GM12891 (cell line): Measurements from ENCODE around the gene METTL23.

Experiments
- DNase-seq: peaks from one replicate; pipeline ENCODE4 v3.0.0; 2011; ENCODE audit warnings: low spot score; ENCODE audit not compliant: insufficient read length
- FAIRE-seq: peaks from 2 replicates; lab custom pipeline; 2011; peaks lifted over from hg19 to GRCh38; lab: Jason Lieb, UNC
- PAX5 ChIP-seq: IDR thresholded peaks from 2 replicates; pipeline ENCODE4 v1.6.1; 2011; ENCODE audit warnings: low read length, moderate library complexity, mild to moderate bottlenecking; ENCODE audit not compliant: insufficient read depth, severe bottlenecking
- POLR2A ChIP-seq: IDR thresholded peaks from 2 replicates; pipeline ENCODE4 v1.6.1; 2011; ENCODE audit warnings: low read depth, low read length, control low read depth
- POLR2AphosphoS5 ChIP-seq: IDR thresholded peaks from 2 replicates; pipeline ENCODE4 v1.6.1; 2011; ENCODE audit warnings: low read depth, low read length, control low read depth
- POU2F2 ChIP-seq: IDR thresholded peaks from 2 replicates; pipeline ENCODE4 v1.6.1; 2011; ENCODE audit warnings: low read depth, mild to moderate bottlenecking, control low read depth, low read length, moderate library complexity
- SPI1 ChIP-seq: IDR thresholded peaks from 2 replicates; pipeline ENCODE4 v1.6.1; 2011; ENCODE audit warnings: low read depth, low read length, control low read depth
- TAF1 ChIP-seq: IDR thresholded peaks from 2 replicates; pipeline ENCODE4 v1.6.1; 2011; ENCODE audit warnings: low read depth, low read length, control low read depth

The METTL23 gene

DNA sequence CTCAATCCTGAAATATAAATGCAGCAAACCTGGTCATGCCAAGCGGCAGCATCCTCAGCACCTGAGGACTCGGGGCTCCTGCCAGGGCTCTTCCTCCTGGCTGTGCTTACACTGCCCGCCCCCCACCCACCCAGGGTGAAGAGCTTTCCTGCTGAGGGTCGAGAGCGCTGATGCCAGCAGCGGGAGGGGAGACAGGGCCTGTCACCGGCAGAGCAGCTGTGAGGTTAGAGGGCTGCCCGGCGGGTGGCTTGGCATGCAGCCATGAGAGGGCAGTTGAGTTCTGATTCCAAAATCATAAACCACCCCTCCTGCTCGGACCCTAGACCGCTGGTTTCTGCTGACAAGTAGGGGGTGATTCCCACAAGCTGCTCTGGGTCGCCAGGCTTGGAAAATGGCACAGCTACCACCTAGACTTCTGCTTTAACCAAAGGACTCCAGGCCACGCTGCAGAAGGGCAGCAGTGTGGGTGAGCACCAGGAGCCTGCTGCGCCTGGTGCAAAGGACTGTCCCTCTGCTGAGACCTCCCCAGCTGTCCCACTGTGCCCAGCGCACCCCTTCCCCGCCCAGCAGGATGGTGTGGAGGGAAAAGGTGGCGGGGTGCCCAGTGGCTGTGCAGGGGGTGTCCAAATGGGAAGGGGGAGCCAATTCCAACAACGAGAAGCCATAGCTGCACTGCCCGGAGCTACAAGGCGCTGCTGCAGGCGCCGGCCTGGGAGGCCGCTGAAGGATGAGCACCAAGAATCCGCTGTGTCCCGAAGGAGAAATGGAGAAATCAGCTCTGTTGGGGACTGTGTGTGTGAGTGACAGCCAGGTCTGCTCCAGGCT lies 42.5 kb upstream of the METTL23 start:
- no peak for FAIRE-seq
- DNase-seq: no peak

GRCh38 chr17:76684756-76685155 lies 41.9 kb upstream of the METTL23 start:
- FAIRE-seq (no peak), DNase-seq (no peak)
- TF ChIP-seq POU2F2 (no peak), POLR2A (no peak), SPI1 (no peak), TAF1 (no peak)

More for the DNA sequence above, 42.5 kb upstream of the METTL23 start:
- TF ChIP-seq SPI1 (no peak), PAX5 (no peak)

DNA sequence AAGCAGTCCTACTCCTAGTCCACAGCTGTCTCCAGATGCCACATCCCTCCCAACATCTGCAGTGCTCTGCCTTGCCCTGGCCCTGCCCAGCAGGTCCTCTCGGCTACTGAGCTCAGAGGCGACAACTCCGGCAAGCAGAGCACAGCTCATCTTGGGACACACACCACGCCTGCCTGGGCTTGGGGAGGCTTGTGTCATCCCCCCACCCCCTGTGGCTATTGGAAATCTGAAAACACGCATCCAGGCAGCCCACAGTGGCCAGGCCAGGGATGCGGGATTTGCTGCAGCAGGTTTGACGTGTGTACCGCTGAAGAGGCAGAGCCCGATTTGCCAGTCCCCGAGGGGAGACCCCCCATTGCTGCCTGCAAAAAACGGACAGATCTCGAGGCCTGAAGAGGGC lies 41.3 kb upstream of the METTL23 start:
- FAIRE-seq (no peak), DNase-seq (no peak)
- TF ChIP-seq POU2F2: no peak
- no peak for TF ChIP-seq POLR2A
- no peak for TF ChIP-seq POLR2AphosphoS5
- no peak for TF ChIP-seq PAX5
- no peak for TF ChIP-seq TAF1
- no peak for TF ChIP-seq SPI1

- FAIRE-seq (no peak), DNase-seq (no peak)
- TF ChIP-seq POLR2AphosphoS5 (no peak), POLR2A (no peak), PAX5 (no peak), POU2F2 (no peak), SPI1 (no peak), TAF1 (no peak)
Observed at GRCh38 chr17:76685846-76686245, 40.8 kb upstream of the METTL23 start.

- DNase-seq (no peak), FAIRE-seq (no peak)
- TF ChIP-seq PAX5 (no peak), TAF1 (no peak), POLR2A (no peak), SPI1 (no peak)
Observed at GRCh38 chr17:76686538-76687297, 39.9 kb upstream of the METTL23 start.

DNA sequence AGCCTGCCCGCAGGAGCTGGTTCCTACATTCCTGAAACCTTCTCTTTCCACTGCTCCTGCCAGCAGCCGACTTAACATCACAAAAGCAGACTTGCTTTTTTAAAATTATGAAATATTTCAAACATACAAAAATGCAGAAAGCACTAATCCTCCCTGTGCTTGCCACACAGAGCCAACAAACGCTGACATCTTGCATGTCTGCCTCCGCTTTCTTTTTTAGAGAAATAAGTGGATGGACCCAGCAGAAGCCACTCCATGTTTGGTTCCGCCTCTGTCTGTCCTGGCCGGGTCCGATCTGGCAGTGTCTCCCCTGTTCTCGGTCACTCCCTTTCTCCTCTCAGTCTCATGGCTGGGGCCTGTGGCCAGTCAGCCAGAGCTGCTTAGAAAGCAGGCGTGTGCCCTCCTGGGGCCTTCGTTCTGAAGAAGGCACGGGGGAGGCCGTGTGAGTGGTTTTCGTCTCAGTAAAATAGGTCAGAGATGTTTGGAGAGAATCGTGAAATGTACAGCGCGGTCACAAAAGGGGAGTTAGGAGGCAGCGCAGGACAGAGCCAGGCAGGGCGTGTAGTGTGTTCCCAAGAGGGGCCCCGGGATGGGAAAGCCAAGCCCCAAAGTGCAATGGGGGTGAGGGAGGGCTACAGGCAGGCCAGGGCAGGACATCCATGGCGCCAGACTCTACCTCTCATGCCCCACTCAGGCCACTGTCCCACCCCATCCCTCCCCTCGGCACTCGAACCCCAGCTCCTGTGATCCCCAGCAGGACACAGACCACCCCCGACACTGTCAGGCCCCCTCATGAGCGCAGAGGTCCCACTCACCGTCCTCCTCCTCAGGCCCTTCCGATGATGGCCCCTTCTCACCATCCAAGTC lies 39.1 kb upstream of the METTL23 start:
- DNase-seq: no peak
- TF ChIP-seq PAX5: no peak
- TF ChIP-seq POLR2A: no peak
- TF ChIP-seq POLR2AphosphoS5: no peak
- TF ChIP-seq SPI1: no peak
- no peak for TF ChIP-seq TAF1
- TF ChIP-seq POU2F2: no peak
- no peak for FAIRE-seq

GRCh38 chr17:76688165-76688622 lies 38.4 kb upstream of the METTL23 start:
- TF ChIP-seq POLR2A (no peak), POLR2AphosphoS5 (no peak), SPI1 (no peak), TAF1 (no peak), POU2F2 (no peak), PAX5 (no peak)
- DNase-seq: no peak
- no peak for FAIRE-seq

- TF ChIP-seq POU2F2 (no peak), TAF1 (no peak), SPI1 (no peak), PAX5 (no peak), POLR2AphosphoS5 (no peak)
- no peak for FAIRE-seq
- DNase-seq: no peak
Observed at GRCh38 chr17:76689859-76690258, 36.8 kb upstream of the METTL23 start.

GRCh38 chr17:76690596-76691280 lies 35.9 kb upstream of the METTL23 start:
- TF ChIP-seq TAF1: no peak
- TF ChIP-seq SPI1: no peak
- TF ChIP-seq POLR2AphosphoS5: no peak
- no peak for TF ChIP-seq POU2F2
- no peak for TF ChIP-seq POLR2A
- TF ChIP-seq PAX5: no peak
- FAIRE-seq (no peak), DNase-seq (no peak)
